ENCODE measurements around the gene TMEM59.

TMEM59 gene

GRCh38 chr1:53982034-53982762 is 70.8 kb downstream of the TMEM59 start:
- H2AFZ ChIP-seq (ENCODE audit: low read depth, low read length, severe bottlenecking): no peak overlapping the region
- no peak overlapping the region for H3K4me2 ChIP-seq (ENCODE audit: low read depth, low read length, poor library complexity, severe bottlenecking)
- H3K9me2 ChIP-seq (replicated peaks; ENCODE audit: insufficient read depth, low read length): no peaks in the 10 kb centered on the region
- no peaks in the 10 kb centered on the region for H3K79me2 ChIP-seq (ENCODE audit: insufficient read depth, low read length)
- no peaks in the 10 kb centered on the region for H3K36me3 ChIP-seq (ENCODE audit: low read length)
- H3K27ac ChIP-seq (ENCODE audit: low read depth, low read length): no peak overlapping the region
- no peaks in the 10 kb centered on the region for H3F3A ChIP-seq (ENCODE audit: insufficient read depth)
- no peaks in the 10 kb centered on the region for H3K9me3 ChIP-seq (ENCODE audit: insufficient read depth, low read length)
- TF ChIP-seq, protein P1, sequence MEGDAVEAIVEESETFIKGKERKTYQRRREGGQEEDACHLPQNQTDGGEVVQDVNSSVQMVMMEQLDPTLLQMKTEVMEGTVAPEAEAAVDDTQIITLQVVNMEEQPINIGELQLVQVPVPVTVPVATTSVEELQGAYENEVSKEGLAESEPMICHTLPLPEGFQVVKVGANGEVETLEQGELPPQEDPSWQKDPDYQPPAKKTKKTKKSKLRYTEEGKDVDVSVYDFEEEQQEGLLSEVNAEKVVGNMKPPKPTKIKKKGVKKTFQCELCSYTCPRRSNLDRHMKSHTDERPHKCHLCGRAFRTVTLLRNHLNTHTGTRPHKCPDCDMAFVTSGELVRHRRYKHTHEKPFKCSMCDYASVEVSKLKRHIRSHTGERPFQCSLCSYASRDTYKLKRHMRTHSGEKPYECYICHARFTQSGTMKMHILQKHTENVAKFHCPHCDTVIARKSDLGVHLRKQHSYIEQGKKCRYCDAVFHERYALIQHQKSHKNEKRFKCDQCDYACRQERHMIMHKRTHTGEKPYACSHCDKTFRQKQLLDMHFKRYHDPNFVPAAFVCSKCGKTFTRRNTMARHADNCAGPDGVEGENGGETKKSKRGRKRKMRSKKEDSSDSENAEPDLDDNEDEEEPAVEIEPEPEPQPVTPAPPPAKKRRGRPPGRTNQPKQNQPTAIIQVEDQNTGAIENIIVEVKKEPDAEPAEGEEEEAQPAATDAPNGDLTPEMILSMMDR (IDR thresholded peaks at IDR 0.05; ENCODE audit: insufficient read depth, low read length, poor library complexity, severe bottlenecking): no peak
- no peak for TF ChIP-seq EZH2phosphoT487 (conservative IDR thresholded peaks at IDR 0.05; ENCODE audit: low read length)
- H3K4me3 ChIP-seq (ENCODE audit: insufficient read depth, low read length, poor library complexity, severe bottlenecking): no peak overlapping the region
- H3K27me3 ChIP-seq (ENCODE audit: low read length): no peaks in the 10 kb centered on the region
- no peaks in the 10 kb centered on the region for H4K20me1 ChIP-seq (ENCODE audit: low read depth, low read length)
- H3K9ac ChIP-seq (ENCODE audit: low read length): no peak overlapping the region

- Histone ChIP-seq H4K20me1 (ENCODE audit: low read depth, low read length) (no peaks in the 10 kb centered on the region), H3K9me3 (ENCODE audit: insufficient read depth, low read length) (no peaks in the 10 kb centered on the region), H3K79me2 (ENCODE audit: insufficient read depth, low read length) (no peaks in the 10 kb centered on the region), H3K9me2 (replicated peaks; ENCODE audit: insufficient read depth, low read length) (no peaks in the 10 kb centered on the region), H3K27ac (ENCODE audit: low read depth, low read length) (no peak overlapping the region), H3K27me3 (ENCODE audit: low read length) (no peaks in the 10 kb centered on the region), H3K4me3 (ENCODE audit: insufficient read depth, low read length, poor library complexity, severe bottlenecking) (no peak overlapping the region), H3K36me3 (ENCODE audit: low read length) (no peaks in the 10 kb centered on the region), H3K4me2 (ENCODE audit: low read depth, low read length, poor library complexity, severe bottlenecking) (no peak overlapping the region), H2AFZ (ENCODE audit: low read depth, low read length, severe bottlenecking) (no peak overlapping the region), H3F3A (ENCODE audit: insufficient read depth) (no peaks in the 10 kb centered on the region), H3K9ac (ENCODE audit: low read length) (no peak overlapping the region)
- TF ChIP-seq EZH2phosphoT487 (conservative IDR thresholded peaks at IDR 0.05; ENCODE audit: low read length): no peak
- TF ChIP-seq, protein P1 (IDR thresholded peaks at IDR 0.05; ENCODE audit: insufficient read depth, low read length, poor library complexity, severe bottlenecking): no peak
Measured at GRCh38 chr1:53981220-53981619, 71.8 kb downstream of the TMEM59 start.

DNA sequence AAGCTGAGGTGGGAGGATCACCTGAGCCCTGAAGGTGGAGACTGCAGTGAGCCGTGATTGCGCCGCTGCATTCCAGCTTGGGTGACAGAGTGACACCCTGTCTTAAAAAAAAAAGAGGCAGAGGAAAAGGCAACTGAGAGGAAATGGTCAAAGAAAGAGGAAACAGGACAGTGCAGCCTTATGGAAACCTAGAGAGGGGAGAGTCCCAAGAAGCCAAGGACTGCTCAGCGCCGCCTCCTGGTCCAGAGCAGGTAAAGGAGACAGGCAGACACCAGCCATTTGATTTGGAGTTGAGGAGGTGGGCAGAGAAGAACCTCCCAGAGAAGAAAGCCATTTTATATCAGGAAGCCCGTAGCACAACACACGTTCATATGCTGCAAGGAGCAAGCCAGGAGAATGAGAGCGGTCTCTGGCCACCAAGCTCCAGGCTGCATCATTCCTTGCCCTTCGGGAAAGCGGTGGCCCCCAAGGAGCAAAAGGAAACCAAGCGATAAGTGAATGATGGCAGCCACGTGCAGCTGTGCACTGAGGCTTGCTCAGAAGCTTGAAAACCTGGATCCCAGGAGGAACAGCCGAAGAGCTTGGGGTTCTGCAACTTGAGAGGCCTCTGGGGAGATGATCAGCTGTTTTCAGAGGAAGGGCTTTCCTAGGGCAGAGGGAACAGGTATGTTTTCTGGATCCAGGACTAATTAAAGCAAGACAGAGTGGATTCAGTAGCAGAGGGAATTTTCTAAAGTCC is 73.1 kb downstream of the TMEM59 start:
- H3K9ac ChIP-seq (ENCODE audit: low read length): no peak overlapping the region
- H3K4me2 ChIP-seq (ENCODE audit: low read depth, low read length, poor library complexity, severe bottlenecking): no peak overlapping the region
- H3K4me3 ChIP-seq (ENCODE audit: insufficient read depth, low read length, poor library complexity, severe bottlenecking): no peak overlapping the region
- no peak overlapping the region for H2AFZ ChIP-seq (ENCODE audit: low read depth, low read length, severe bottlenecking)
- H3K9me2 ChIP-seq (replicated peaks; ENCODE audit: insufficient read depth, low read length): no peaks in the 10 kb centered on the region
- no peaks in the 10 kb centered on the region for H4K20me1 ChIP-seq (ENCODE audit: low read depth, low read length)
- H3K79me2 ChIP-seq (ENCODE audit: insufficient read depth, low read length): no peaks in the 10 kb centered on the region
- H3F3A ChIP-seq (ENCODE audit: insufficient read depth): no peaks in the 10 kb centered on the region
- no peaks in the 10 kb centered on the region for H3K36me3 ChIP-seq (ENCODE audit: low read length)
- no peak for TF ChIP-seq EZH2phosphoT487 (conservative IDR thresholded peaks at IDR 0.05; ENCODE audit: low read length)
- TF ChIP-seq, protein P1 (IDR thresholded peaks at IDR 0.05; ENCODE audit: insufficient read depth, low read length, poor library complexity, severe bottlenecking): no peak
- H3K9me3 ChIP-seq (ENCODE audit: insufficient read depth, low read length): no peaks in the 10 kb centered on the region
- no peak overlapping the region for H3K27ac ChIP-seq (ENCODE audit: low read depth, low read length)
- no peaks in the 10 kb centered on the region for H3K27me3 ChIP-seq (ENCODE audit: low read length)
